Transverse colon (tissue), 4 donors: ENCODE measurements around the gene SLC9B1. TPM values are rescaled to one million over a fixed set of nuclear protein-coding genes. Genes with fewer than 3 reads are reported as not detected.

Experiments used
- DNase-seq: peaks from one replicate; pipeline ENCODE4 v3.0.0-alpha.2; 2019
- H3K27ac ChIP-seq, 4 donors: fragments of 200-600 bp; sonication (generic); 2 replicates each; pipeline ENCODE4 v1.5.1; 2016 to 2018; ENCODE audit warnings: inconsistent platforms in 4 of 4
- H3K27me3 ChIP-seq: fragments of 200-600 bp; sonication (generic); 2 replicates; pipeline ENCODE4 v1.5.1; 2017; ENCODE audit warnings: inconsistent platforms
- H3K36me3 ChIP-seq, 4 donors: fragments of 200-600 bp; sonication (generic); 2 replicates each; pipeline ENCODE4 v1.5.1; 2017 to 2019; ENCODE audit warnings: inconsistent platforms in 4 of 4
- H3K4me1 ChIP-seq, 4 donors: fragments of 200-600 bp; sonication (generic); 2 replicates each; pipeline ENCODE4 v1.5.1; 2017 to 2020; ENCODE audit warnings: inconsistent platforms in 4 of 4
- H3K4me3 ChIP-seq, 4 donors: fragments of 200-600 bp; sonication (generic); 1 replicate in 1 of 4; 2 replicates in 3 of 4; pipeline versions ENCODE4 v1.5.1 to v1.6.1; 2017 to 2019; ENCODE audit warnings: inconsistent platforms in 4 of 4
- H3K9me3 ChIP-seq, 2 donors: fragments of 200-600 bp; sonication (generic); 2 replicates each; pipeline ENCODE4 v1.5.1; 2017 to 2019; ENCODE audit warnings: inconsistent platforms in 2 of 2
- EP300 ChIP-seq: sonication (generic); formaldehyde crosslinking; IDR thresholded peaks from one replicate; pipeline ENCODE4 v1.6.1; 2017; ENCODE audit warnings: antibody characterized with exemption, low read depth
- POLR2A ChIP-seq: fragments of 450-650 bp; IDR thresholded peaks from one replicate; pipeline ENCODE4 v1.6.1; 2016; ENCODE audit warnings: antibody characterized with exemption, mild to moderate bottlenecking, moderate library complexity
- POLR2AphosphoS5 ChIP-seq, 3 donors: sonication (generic); formaldehyde crosslinking; IDR thresholded peaks; one replicate each; pipeline ENCODE4 v1.6.1; 2016; ENCODE audit warnings: antibody characterized with exemption in 3 of 3
- WGBS, 2 donors: methylation state at CpG; one replicate each; pipeline ENCODE4 v1.1.5; 2018; ENCODE audit warnings: low coverage in 1 of 2; 5-methylcytosine and 5-hydroxymethylcytosine counted together
- in situ Hi-C, 4 donors: fragments of 200-750 bp; cut with MboI; loops; one replicate each; pipeline versions ENCODE4 v1.15.0 to v1.15.1; 2017; ENCODE audit warnings: low sequenced_read_pairs in 3 of 4, low pct_ligation_motif_present in 1 of 4, low pct_unique_long_range_greater_than_20kb in 1 of 4
- intact Hi-C: fragments of 100-400 bp; cut with DNase I; formaldehyde crosslinking; loops from one replicate; pipeline ENCODE4 v1.15.1; 2023; ENCODE audit warnings: low total_unique reads
- total RNA-seq, 4 donors: library from RNA; depleted of rRNA; stranded (reverse); fragments of >200 nt; gene quantifications; one replicate each; pipeline ENCODE4 v1.1.0, GENCODE V29; 2016
- TF ChIP-seq, protein P1 (sequence below), 5 experiments: fragments of 200-600 bp in 3 of 5; fragments of 450-650 bp in 2 of 5; sonication (generic) in 3 of 5; IDR thresholded peaks; 1 replicate in 2 of 5; 2 replicates in 3 of 5; pipeline ENCODE4 v1.5.1; 2016 to 2017; ENCODE audit warnings: antibody characterized with exemption in 5 of 5, inconsistent platforms in 3 of 5, mild to moderate bottlenecking in 2 of 5, moderate library complexity in 1 of 5

Gene SLC9B1
- total RNA-seq, 4 donors from 2014 or later: 0.41 to 0.79 TPM; not detected in 2

GRCh38 chr4:103046416-103047290 lies 27.1 kb upstream of the SLC9B1 start:
- WGBS, 2 donors: 43 to 60% methylated on average over 3 to 5 of the region's 5 CpGs
- TF ChIP-seq, protein P1, sequence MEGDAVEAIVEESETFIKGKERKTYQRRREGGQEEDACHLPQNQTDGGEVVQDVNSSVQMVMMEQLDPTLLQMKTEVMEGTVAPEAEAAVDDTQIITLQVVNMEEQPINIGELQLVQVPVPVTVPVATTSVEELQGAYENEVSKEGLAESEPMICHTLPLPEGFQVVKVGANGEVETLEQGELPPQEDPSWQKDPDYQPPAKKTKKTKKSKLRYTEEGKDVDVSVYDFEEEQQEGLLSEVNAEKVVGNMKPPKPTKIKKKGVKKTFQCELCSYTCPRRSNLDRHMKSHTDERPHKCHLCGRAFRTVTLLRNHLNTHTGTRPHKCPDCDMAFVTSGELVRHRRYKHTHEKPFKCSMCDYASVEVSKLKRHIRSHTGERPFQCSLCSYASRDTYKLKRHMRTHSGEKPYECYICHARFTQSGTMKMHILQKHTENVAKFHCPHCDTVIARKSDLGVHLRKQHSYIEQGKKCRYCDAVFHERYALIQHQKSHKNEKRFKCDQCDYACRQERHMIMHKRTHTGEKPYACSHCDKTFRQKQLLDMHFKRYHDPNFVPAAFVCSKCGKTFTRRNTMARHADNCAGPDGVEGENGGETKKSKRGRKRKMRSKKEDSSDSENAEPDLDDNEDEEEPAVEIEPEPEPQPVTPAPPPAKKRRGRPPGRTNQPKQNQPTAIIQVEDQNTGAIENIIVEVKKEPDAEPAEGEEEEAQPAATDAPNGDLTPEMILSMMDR (IDR thresholded peaks at IDR 0.05): peak; percentile 41 to 69 (median 61)
- no peak for TF ChIP-seq EP300

GRCh38 chr4:103044183-103044582 lies 24.7 kb upstream of the SLC9B1 start:
- no peaks in the 10 kb centered on the region for H3K36me3 ChIP-seq
- 60 to 92% methylated on average over 2 of the region's 2 CpGs for WGBS, 2 donors
- no peak overlapping the region for H3K4me3 ChIP-seq
- in situ Hi-C loops (no loop called here), intact Hi-C loops (no loop called here)
- H3K27ac ChIP-seq: no peak overlapping the region
- DNase-seq: no peak
- no peaks in the 10 kb centered on the region for H3K27me3 ChIP-seq
- no peaks in the 10 kb centered on the region for H3K4me1 ChIP-seq
- H3K9me3 ChIP-seq: no peaks in the 10 kb centered on the region
- TF ChIP-seq, protein P1 (IDR thresholded peaks at IDR 0.05): no peak
- TF ChIP-seq POLR2AphosphoS5 (IDR thresholded peaks at IDR 0.05) (no peak), POLR2A (no peak), EP300 (no peak)

More at GRCh38 chr4:103046416-103047290, 27.1 kb upstream of the SLC9B1 start:
- Histone ChIP-seq H3K27me3 (no peaks in the 10 kb centered on the region), H3K27ac (no peak overlapping the region), H3K36me3 (no peaks in the 10 kb centered on the region), H3K4me3 (no peak overlapping the region), H3K4me1 (no peaks in the 10 kb centered on the region), H3K9me3 (no peaks in the 10 kb centered on the region)
- intact Hi-C loops: no loop called here
- in situ Hi-C loops: no loop called here
- peak; percentile 27 for DNase-seq

- no peak for DNase-seq
- Histone ChIP-seq H3K9me3 (no peaks in the 10 kb centered on the region), H3K27me3 (no peaks in the 10 kb centered on the region), H3K27ac (no peak overlapping the region), H3K36me3 (no peaks in the 10 kb centered on the region), H3K4me3 (no peak overlapping the region), H3K4me1 (no peaks in the 10 kb centered on the region)
- TF ChIP-seq POLR2A (no peak), POLR2AphosphoS5 (IDR thresholded peaks at IDR 0.05) (no peak), EP300 (no peak)
- TF ChIP-seq, protein P1 (IDR thresholded peaks at IDR 0.05): no peak
- 97 to 100% methylated on average over 2 of the region's 2 CpGs for WGBS, 2 donors
- in situ Hi-C loops: no loop called here
- intact Hi-C loops: no loop called here
Observed at GRCh38 chr4:103036169-103036568, 16.7 kb upstream of the SLC9B1 start.

- peak; percentile 14 for DNase-seq
- in situ Hi-C loops: no loop called here
- TF ChIP-seq EP300 (no peak), POLR2AphosphoS5 (IDR thresholded peaks at IDR 0.05) (no peak), POLR2A (no peak)
- TF ChIP-seq, protein P1 (IDR thresholded peaks at IDR 0.05): peak; percentile 17 to 33 (median 26)
Observed at GRCh38 chr4:103032574-103032973, 13.1 kb upstream of the SLC9B1 start.

More at GRCh38 chr4:103032574-103032973, 13.1 kb upstream of the SLC9B1 start:
- H3K36me3 ChIP-seq: no peaks in the 10 kb centered on the region
- H3K27me3 ChIP-seq: no peaks in the 10 kb centered on the region
- no peaks in the 10 kb centered on the region for H3K9me3 ChIP-seq
- intact Hi-C loops: no loop called here
- H3K27ac ChIP-seq: no peak overlapping the region
- no peak overlapping the region for H3K4me3 ChIP-seq
- no peaks in the 10 kb centered on the region for H3K4me1 ChIP-seq
- WGBS, 2 donors: 76% methylated on average over 2 of the region's 2 CpGs; no CpG with 5 or more reads in 1 of the 2 donors
